GM23338 (cell line): ENCODE data around the gene SPEM2. TPM values are rescaled to one million over a fixed set of nuclear protein-coding genes. Genes with fewer than 3 reads are reported as not detected.

ENCODE experiments used
- ATAC-seq: fragments of 200-7000 bp; cut with Tn5 transposase; 3 replicates; pipeline ENCODE4 v1.9.1; 2020
- DNase-seq: peaks from one replicate; pipeline ENCODE4 v3.0.0-alpha.2; 2015; ENCODE audit warnings: low spot score
- H2AFZ ChIP-seq: fragments of 200-600 bp; sonication (generic); 2 replicates; pipeline ENCODE4 v1.8.0; 2016; ENCODE audit warnings: antibody characterized with exemption, mild to moderate bottlenecking, moderate library complexity
- H3F3A ChIP-seq: fragments of 200-600 bp; sonication (generic); replicated peaks from 2 replicates; pipeline ENCODE4 v1.8.0; 2017; ENCODE audit warnings: antibody characterized with exemption, mixed run types, low read depth
- H3K27ac ChIP-seq: fragments of 200-600 bp; sonication (generic); 2 replicates; pipeline ENCODE4 v1.6.1; 2016; ENCODE audit warnings: low read depth
- H3K27me3 ChIP-seq: fragments of 200-600 bp; sonication (generic); 2 replicates; pipeline ENCODE4 v1.8.0; 2016; ENCODE audit warnings: mild to moderate bottlenecking, mixed run types, moderate library complexity; ENCODE audit not compliant: insufficient read depth
- H3K36me3 ChIP-seq: fragments of 200-600 bp; sonication (generic); 2 replicates; pipeline ENCODE4 v1.8.0; 2016; ENCODE audit warnings: mild to moderate bottlenecking; ENCODE audit not compliant: insufficient read depth
- H3K4me1 ChIP-seq: fragments of 200-600 bp; sonication (generic); 2 replicates; pipeline ENCODE4 v1.8.0; 2016; ENCODE audit warnings: mild to moderate bottlenecking, moderate library complexity; ENCODE audit not compliant: insufficient read depth
- H3K4me2 ChIP-seq: fragments of 200-600 bp; sonication (generic); 2 replicates; pipeline ENCODE4 v1.7.1; 2017; ENCODE audit warnings: mixed run types
- H3K4me3 ChIP-seq: fragments of 200-600 bp; sonication (generic); 2 replicates; pipeline ENCODE4 v1.6.1; 2016; ENCODE audit warnings: mixed run types
- H3K79me2 ChIP-seq: fragments of 200-600 bp; sonication (generic); replicated peaks from 2 replicates; pipeline ENCODE4 v1.8.0; 2017; ENCODE audit warnings: mild to moderate bottlenecking; ENCODE audit not compliant: insufficient read depth
- H3K9me2 ChIP-seq: fragments of 200-600 bp; sonication (generic); 2 replicates; pipeline ENCODE4 v1.8.0; 2017; ENCODE audit not compliant: insufficient read depth
- H4K20me1 ChIP-seq: fragments of 200-600 bp; sonication (generic); replicated peaks from 2 replicates; pipeline ENCODE4 v1.8.0; 2017; ENCODE audit warnings: mild to moderate bottlenecking; ENCODE audit not compliant: insufficient read depth
- H3K27ac Mint-ChIP-seq: 2 replicates; pipeline ENCODE4 v1.8.0; 2020; ENCODE audit warnings: inconsistent platforms, mild to moderate bottlenecking, moderate library complexity, mixed read lengths
- H3K27me3 Mint-ChIP-seq: 3 replicates; pipeline ENCODE4 v1.8.0; 2022; ENCODE audit warnings: low read depth, mild to moderate bottlenecking, moderate library complexity, mixed read lengths, inconsistent platforms; ENCODE audit not compliant: insufficient read depth, poor library complexity
- H3K36me3 Mint-ChIP-seq: 3 replicates; pipeline ENCODE4 v1.8.0; 2021; ENCODE audit warnings: low read depth, mild to moderate bottlenecking, inconsistent platforms, moderate library complexity, mixed read lengths
- H3K4me1 Mint-ChIP-seq: 3 replicates; pipeline ENCODE4 v1.8.0; 2020; ENCODE audit warnings: mild to moderate bottlenecking, inconsistent platforms, mixed read lengths
- H3K4me3 Mint-ChIP-seq: 3 replicates; pipeline ENCODE4 v1.8.0; 2021; ENCODE audit warnings: moderate library complexity, mild to moderate bottlenecking, inconsistent platforms, mixed read lengths
- H3K9me3 Mint-ChIP-seq: 3 replicates; pipeline ENCODE4 v1.8.0; 2020; ENCODE audit warnings: moderate library complexity, mild to moderate bottlenecking, inconsistent platforms, mixed read lengths
- CREB1 ChIP-seq: fragments of 250-450 bp; sonication (Bioruptor Pico); IDR thresholded peaks from 2 replicates; pipeline ENCODE4 v1.5.0; 2020; ENCODE audit warnings: low read depth, mild to moderate bottlenecking, moderate library complexity
- EZH2 ChIP-seq: fragments of 200-600 bp; sonication (generic); IDR thresholded peaks from one replicate; pipeline ENCODE4 v1.8.0; 2017; ENCODE audit warnings: antibody characterized with exemption, mild to moderate bottlenecking, low read depth; ENCODE audit not compliant: unreplicated experiment
- POLR2AphosphoS5 ChIP-seq: IDR thresholded peaks from 2 replicates; pipeline ENCODE4 v1.6.1; 2016; ENCODE audit warnings: antibody characterized with exemption, low read depth
- REST ChIP-seq: IDR thresholded peaks from one replicate; pipeline ENCODE4 v1.6.1; 2018; ENCODE audit warnings: antibody characterized with exemption; ENCODE audit not compliant: unreplicated experiment
- STAT1 ChIP-seq: IDR thresholded peaks from one replicate; pipeline ENCODE4 v1.6.1; 2016; ENCODE audit warnings: antibody characterized with exemption; ENCODE audit not compliant: unreplicated experiment
- ZNF114 ChIP-seq: fragments of 250-450 bp; sonication (Bioruptor Pico); IDR thresholded peaks from 2 replicates; pipeline ENCODE4 v1.5.0; 2020; ENCODE audit warnings: mild to moderate bottlenecking, moderate library complexity
- ZNF331 ChIP-seq: fragments of 250-450 bp; sonication (Bioruptor Pico); IDR thresholded peaks from 2 replicates; pipeline ENCODE4 v1.5.0; 2020; ENCODE audit warnings: low read depth, mild to moderate bottlenecking, moderate library complexity
- polyA plus RNA-seq: library from polyadenylated mRNA; unstranded; fragments of >200 nt; fragmentation: Nextera tagmentation; extraction: Ambion mirVana; gene quantifications from 2 replicates; pipeline ENCODE4 v1.2.1, GENCODE V29; 2016
- total RNA-seq: library from RNA; depleted of rRNA; stranded (reverse); fragments of >200 nt; shearing (Covaris generic); gene quantifications from 2 replicates; pipeline ENCODE4 v1.2.3, GENCODE V29; 2014

Gene SPEM2
- total and polyA plus RNA-seq, 2 experiments from 2014 or later: not detected

GRCh38 chr17:7465597-7466275, 40.3 kb downstream of the SPEM2 start (continued):
- TF ChIP-seq REST: no peak

- ATAC-seq: no peak
- Mint-ChIP-seq H3K9me3 (no peaks in the 10 kb centered on the region), H3K27ac (no peak overlapping the region), H3K4me1 (peaks cover 11% of the 10 kb centered on the region), H3K4me3 (no peak overlapping the region), H3K36me3 (peaks cover 8% of the 10 kb centered on the region), H3K27me3 (peaks cover 11% of the 10 kb centered on the region)
- TF ChIP-seq REST: no peak
- no peak for TF ChIP-seq CREB1 (CRISPR knock-in tag)
- TF ChIP-seq EZH2: no peak
- TF ChIP-seq STAT1: no peak
- TF ChIP-seq POLR2AphosphoS5: no peak
- no peak for TF ChIP-seq ZNF331 (CRISPR knock-in tag)
- TF ChIP-seq ZNF114: no peak
- no peaks in the 10 kb centered on the region for H3F3A ChIP-seq
- H3K4me1 ChIP-seq: peaks cover 8% of the 10 kb centered on the region; the same call in 1 of the 2 replicates
- H2AFZ ChIP-seq: no peak overlapping the region
- H4K20me1 ChIP-seq: no peaks in the 10 kb centered on the region
- H3K4me3 ChIP-seq: no peak overlapping the region
- no peak for DNase-seq
- no peaks in the 10 kb centered on the region for H3K27me3 ChIP-seq
- no peaks in the 10 kb centered on the region for H3K36me3 ChIP-seq
- H3K27ac ChIP-seq: no peak overlapping the region
- H3K4me2 ChIP-seq: no peak overlapping the region
- H3K9me2 ChIP-seq: no peaks in the 10 kb centered on the region
- H3K79me2 ChIP-seq: 0 out of 2 replicates have a peak, but pooled peaks cover 10% of the 10 kb centered on the region
These were observed 40.9 kb downstream of the SPEM2 start for GRCh38 chr17:7466318-7466638.
